Measurements from ENCODE around the gene PAK4.
"Not testable (repeated sequence)": the region's sequence is repeated elsewhere in the genome, so short reads cannot be mapped to it uniquely, and the experiment has no call there.

Gene PAK4

DNA sequence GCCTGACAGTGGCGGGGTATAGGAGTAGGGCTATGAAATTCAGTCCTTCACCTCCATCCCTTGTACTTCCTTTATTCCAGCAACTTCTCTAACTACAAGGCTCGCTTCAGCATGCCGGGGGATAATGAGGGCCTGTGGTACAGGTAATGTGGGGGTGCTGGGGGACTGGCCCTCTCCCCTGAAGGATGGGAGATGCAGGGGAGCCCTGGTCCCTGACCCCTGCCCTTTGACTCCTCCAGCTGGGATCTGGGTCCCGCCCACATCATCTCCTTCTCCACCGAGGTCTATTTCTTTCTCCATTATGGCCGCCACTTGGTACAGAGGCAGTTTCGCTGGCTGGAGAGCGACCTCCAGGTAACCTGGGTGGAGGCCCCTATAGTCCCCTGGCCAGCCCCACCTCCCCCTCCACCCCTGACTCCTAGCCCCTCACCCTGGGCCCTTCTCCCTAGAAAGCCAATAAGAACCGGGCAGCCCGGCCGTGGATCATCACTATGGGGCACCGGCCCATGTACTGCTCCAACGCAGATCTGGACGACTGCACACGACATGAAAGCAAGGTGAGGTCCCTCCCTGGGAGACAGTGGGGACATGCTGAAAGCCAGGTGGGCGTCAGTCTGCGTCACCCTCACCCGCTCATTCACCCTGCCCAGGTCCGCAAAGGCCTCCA is 25.0 kb upstream of the PAK4 start:
- no peak for DNase-seq

- DNase-seq: no peak
Measured at GRCh38 chr19:39103151-39103550, 22.4 kb upstream of the PAK4 start.

DNA sequence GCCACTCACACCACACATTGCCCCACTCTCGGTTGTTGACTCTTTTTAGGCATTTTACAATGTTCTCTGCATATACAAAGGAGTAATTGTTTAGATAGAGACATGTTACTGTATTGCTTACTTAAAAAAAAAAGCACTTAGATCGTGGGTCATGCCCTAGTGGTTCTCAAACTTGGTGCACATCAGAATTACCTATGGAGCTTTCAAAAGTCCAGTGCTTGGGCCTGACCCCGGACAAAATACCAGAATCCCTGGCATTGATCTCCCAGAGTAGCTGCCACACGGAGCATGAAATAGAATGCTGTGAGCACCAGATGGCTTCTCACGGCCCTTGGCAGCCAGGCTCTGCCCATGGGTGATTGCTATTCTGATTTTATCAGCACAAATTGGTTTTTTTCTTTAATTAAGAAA is 21.4 kb upstream of the PAK4 start:
- DNase-seq: no peak

GRCh38 chr19:39106194-39106593 is 19.4 kb upstream of the PAK4 start:
- no peak for DNase-seq

- DNase-seq: no peak
Measured at GRCh38 chr19:39109641-39110040, 15.9 kb upstream of the PAK4 start.

DNA sequence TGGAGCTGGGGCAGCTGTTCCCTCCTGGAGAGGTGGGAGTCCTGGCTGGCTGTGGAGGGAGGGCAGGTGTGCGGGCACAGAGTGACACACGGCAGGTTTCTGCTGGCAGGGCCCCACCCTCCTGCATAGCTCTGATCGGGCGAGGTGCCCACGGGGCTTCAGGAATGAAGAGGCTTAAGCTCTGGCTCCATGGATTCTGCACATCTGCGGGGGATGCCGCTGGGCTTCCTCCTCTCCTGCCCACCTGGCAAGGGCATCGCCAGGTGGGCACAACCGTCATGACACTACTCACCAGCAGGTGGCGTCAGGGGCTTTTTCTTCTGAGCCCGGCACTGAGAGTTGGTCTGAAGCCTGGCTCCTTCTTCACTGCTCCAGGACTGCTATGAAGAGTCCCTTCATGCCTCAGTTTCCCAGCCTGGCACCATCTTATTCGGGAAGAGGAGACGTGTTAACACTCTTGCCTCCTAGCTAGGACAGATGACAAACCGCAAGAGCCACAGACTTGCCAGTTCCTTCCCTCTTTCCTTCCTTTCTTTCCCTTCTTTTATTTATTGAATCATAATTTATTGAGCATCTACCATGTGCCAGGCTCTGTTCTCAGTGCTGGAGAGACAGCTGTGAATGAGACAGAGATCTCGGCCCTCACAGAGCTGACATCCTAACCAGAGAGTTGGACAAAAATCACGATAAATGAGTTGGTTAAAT is 15.2 kb upstream of the PAK4 start:
- DNase-seq: peak; percentile 65 to 74

- no peak for DNase-seq
Measured at GRCh38 chr19:39111593-39112199, 13.9 kb upstream of the PAK4 start.

- DNase-seq: no peak
Measured at GRCh38 chr19:39112338-39112890, 13.2 kb upstream of the PAK4 start.

GRCh38 chr19:39113199-39113598 is 12.4 kb upstream of the PAK4 start:
- no peak for DNase-seq

DNA sequence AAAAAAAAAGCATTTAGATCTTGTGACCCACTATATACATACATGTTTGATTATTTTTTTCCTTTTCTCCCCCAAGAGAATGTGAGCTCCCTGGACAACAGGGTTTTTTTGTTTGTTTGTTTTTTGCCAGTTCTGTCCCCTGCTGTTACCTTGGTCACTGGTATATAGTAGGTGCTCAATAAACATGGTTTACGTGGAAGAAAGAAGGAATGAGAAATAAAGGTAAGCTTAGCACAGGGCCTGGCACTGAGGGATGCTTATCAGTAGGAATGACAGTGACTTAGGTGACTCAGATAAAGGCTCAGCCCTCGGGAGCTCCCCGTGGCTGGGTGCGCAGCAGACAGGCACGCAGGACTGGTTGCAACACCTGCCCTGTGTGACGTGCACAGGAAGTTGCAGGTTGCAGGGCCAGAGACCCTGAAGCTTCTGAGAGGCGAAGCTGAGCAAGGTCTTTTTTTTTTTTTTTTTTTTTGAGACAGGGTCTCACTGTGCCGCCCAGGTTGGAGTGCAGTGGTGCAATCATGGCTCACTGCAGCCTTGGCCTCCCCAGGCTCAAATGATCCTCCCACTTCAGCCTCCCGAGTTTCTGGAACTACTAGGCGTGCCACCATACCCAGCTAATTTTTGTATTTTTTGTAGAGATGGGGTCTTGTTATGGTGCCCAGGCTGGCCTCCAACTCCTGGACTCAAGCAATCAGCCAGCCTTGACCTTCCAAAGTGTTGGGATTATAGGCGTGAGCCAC is 10.3 kb upstream of the PAK4 start:
- no peak for DNase-seq

DNA sequence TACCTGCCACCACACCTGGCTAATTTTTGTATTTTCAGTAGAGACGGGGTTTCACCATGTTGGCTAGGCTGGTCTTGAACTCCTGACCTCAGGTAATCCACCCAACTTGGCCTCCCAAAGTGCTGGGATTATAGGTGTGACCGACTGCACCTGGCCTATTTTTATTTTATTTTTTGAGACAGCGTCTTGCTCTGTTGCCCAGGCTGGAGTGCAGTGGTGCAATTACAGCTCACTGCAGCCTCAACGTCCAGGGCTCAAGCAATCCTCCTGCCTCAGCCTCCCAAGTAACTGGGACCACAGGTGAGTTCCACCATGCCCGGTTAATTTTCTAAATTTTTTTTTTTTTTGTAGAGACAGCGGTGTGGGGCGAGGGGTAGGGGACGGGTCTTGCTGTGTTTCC is 8.6 kb upstream of the PAK4 start:
- DNase-seq: not testable (repeated sequence)

DNA sequence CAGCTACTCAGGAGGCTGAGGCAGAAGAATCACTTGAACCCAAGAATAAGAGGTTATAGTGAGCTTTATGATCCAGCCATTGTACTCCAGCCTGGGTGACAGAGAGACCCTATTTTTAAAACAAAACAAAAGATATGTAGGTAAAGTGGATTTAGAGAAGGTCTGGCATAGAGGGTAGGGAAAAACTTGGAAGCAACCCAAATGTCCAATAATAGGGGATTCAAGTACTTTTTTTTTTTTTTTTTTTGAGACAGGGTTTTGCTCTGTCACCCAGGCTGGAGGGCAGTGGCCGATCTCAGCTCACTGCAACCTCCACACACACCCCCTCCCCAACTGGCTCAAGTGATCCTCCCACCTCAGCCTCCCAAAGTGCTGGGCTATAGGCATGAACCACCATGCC is 5.8 kb upstream of the PAK4 start:
- DNase-seq: no peak

GRCh38 chr19:39122934-39123731 is 2.5 kb upstream of the PAK4 start:
- no peak for DNase-seq

DNA sequence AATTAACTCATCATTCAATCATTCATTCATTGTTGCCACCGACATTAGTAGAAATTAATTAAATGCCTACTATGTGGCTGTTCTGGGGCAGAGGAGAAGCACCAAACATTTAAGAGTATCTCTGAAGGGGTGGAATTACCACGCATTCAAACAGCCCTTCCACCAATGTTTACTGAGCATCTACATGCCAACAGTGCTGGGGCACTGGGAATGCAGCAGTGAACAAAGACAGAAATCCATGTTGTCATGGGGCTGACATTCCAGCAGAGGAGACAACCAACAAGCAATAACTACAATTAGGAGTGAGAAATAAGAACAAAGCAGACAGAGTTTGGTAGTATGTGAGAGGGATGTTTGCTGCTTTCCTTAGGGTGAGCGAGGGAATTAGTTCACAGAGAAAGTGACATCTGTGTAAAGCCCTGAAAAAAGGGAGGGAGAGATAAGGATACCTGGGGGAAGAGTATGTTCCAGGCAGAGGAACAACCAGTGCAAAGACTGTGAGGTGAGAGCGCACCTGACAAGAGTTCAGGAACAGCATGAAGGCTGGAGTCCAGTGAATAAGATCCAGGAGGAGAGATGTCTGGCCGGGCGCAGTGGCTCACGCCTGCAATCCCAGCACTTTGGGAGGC is 1.3 kb upstream of the PAK4 start:
- DNase-seq: no peak

- no peak for DNase-seq
Measured at GRCh38 chr19:39125199-39125553, 410 bp upstream of the PAK4 start.

- DNase-seq: no peak
Measured at GRCh38 chr19:39126312-39127187, 964 bp downstream of the PAK4 start.

DNA sequence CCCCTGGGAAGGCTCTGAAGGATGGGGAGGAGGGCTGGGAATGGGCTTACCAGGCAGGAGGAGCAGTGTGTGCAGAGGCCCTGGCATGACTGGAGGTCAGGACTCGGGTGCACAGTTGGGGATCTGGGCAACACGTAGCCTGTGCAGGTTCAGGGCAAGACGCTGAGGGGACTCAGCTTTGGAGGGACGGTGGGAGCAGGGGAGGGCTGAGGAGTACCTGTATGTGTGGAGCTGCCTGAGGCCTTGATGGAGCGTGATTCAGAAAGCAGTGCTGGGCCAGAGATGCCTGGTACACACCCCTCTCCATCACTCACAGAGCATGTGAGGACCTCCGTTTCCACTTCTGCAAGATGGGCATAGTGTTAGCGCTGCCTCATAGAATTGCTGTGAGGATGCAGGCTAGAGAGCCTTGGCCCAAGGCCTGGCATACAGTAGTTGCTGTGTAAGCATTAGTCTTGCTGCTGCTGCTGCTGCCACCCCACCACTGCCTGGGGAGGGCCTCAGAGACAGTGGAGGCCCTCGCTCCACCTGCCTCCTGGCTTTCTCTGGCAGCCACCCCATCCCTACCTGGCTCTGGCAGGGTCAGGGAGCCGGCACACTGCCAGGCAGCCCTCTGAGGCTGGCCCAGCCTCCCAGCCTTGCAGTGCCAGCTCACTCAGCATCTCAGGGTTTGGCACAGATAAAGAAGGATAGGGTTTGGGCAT is 2.4 kb downstream of the PAK4 start:
- no peak for DNase-seq

DNA sequence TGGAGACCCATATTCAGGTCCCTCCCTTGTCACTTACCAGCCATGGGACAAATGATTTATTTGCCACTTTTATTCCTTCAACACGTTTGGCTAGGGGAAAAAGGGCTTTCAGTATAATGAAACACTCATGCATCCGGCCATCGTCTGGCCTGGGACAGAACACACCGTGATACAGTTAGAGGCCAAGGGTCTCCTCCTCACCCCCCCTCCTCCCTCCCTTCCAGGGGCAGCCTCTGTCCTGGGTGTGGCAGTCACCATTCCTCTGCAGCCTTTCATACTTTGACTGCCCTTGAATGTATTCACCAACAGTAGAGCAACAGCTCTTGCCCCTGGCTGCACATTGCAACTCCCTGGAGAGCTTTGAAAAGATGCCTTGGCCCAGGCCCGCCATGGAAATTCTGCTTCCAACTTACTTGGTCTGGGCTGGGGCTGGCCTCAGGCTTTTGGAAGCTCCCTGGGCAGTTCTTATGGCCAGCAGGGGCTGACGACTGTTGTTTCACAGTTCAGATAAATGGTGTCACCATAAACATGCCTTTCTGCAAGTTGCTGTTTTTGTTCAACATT is 3.0 kb downstream of the PAK4 start:
- no peak for DNase-seq

DNA sequence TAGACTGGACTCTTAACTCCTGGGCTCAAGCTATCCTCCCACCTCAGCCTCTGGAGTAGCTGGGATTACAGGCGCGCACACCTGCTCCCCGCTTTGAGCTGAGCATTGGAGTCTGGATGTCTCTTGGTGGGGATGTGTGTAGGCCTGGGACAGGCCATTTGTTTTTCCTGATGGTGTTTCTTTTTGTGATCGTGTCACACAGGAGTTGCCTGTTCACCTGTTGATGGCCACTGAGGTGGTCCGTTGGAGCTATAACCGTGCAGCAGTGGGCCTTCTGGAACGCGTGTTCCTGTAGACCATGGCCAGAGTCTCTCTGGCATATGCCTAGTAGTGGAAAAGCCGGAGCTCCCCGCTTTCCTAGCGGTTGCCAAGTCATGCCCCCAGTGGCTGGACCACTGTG is 3.5 kb downstream of the PAK4 start:
- no peak for DNase-seq
